BE2C (cell line): ENCODE measurements around the gene DCAF17.

Experiments
- DNase-seq: peaks from one replicate; pipeline ENCODE4 v3.0.0-alpha.2; 2020
- H3K27me3 ChIP-seq: fragments of 250-450 bp; sonication (Bioruptor Pico); 2 replicates; pipeline ENCODE4 v1.5.1; 2020; ENCODE audit warnings: mild to moderate bottlenecking
- H3K36me3 ChIP-seq: fragments of 250-450 bp; sonication (Bioruptor Pico); 2 replicates; pipeline ENCODE4 v1.5.1; 2020; ENCODE audit warnings: mild to moderate bottlenecking
- H3K4me1 ChIP-seq: fragments of 250-450 bp; sonication (Bioruptor Pico); 2 replicates; pipeline ENCODE4 v1.5.1; 2020
- H3K4me3 ChIP-seq: 2 replicates; pipeline ENCODE4 v1.5.1; 2011; ENCODE audit warnings: low read depth, low read length
- H3K9me3 ChIP-seq: fragments of 250-450 bp; sonication (Bioruptor Pico); 2 replicates; pipeline ENCODE4 v1.5.1; 2020
- TF ChIP-seq, protein P1 (sequence below): IDR thresholded peaks from 2 replicates; pipeline ENCODE4 v1.5.1; 2012; ENCODE audit warnings: mild to moderate bottlenecking, low read depth, low read length

Gene DCAF17

DNA sequence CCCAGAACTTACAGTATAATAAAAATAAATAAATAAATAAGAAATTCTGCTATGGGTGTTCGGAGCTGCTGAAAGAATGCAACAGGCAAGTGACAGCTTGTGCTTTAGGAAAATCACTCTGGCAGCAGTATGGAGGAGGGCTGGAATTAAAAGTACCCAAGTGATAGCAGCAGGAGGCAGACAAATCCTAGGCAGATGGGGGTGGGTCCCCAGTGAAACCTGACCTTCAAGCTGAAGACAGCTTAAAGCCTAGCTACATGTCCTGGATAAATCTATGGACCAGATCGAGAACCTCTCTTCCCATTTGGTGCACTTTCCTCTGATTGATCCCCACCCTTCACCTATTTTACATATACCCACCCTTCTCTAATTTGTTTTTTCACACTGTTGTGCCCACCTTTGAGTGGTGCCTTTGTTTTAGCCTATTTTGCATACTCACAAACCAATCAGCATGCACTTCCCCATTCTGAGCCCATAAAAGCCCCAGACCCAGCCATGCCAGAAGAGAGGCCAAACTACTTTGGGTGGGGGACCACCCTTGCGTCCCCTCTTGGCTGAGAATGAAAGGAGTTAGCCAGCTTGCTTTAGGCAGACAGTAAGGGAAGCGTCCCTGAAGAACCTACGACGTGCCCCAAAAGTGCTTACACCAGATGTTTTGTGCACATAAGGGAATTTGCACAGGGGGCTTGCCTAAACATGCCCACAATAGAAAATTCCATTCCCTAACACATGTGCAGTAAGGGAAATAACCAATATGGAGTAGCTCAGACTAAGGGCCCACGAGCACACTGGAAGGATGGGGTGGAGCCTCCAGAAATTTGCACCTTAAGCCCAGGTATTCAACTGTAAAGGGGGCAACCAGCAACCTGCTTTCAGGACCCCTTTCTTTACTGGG is 3.3 kb upstream of the DCAF17 start:
- H3K27me3 ChIP-seq = no peaks in the 10 kb centered on the region
- H3K4me1 ChIP-seq = no peaks in the 10 kb centered on the region
- TF ChIP-seq, protein P1, sequence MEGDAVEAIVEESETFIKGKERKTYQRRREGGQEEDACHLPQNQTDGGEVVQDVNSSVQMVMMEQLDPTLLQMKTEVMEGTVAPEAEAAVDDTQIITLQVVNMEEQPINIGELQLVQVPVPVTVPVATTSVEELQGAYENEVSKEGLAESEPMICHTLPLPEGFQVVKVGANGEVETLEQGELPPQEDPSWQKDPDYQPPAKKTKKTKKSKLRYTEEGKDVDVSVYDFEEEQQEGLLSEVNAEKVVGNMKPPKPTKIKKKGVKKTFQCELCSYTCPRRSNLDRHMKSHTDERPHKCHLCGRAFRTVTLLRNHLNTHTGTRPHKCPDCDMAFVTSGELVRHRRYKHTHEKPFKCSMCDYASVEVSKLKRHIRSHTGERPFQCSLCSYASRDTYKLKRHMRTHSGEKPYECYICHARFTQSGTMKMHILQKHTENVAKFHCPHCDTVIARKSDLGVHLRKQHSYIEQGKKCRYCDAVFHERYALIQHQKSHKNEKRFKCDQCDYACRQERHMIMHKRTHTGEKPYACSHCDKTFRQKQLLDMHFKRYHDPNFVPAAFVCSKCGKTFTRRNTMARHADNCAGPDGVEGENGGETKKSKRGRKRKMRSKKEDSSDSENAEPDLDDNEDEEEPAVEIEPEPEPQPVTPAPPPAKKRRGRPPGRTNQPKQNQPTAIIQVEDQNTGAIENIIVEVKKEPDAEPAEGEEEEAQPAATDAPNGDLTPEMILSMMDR = no peak
- no peaks in the 10 kb centered on the region for H3K9me3 ChIP-seq
- no peak overlapping the region for H3K4me3 ChIP-seq
- no peaks in the 10 kb centered on the region; the same call in 1 of the 2 replicates for H3K36me3 ChIP-seq
- no peak for DNase-seq

DNA sequence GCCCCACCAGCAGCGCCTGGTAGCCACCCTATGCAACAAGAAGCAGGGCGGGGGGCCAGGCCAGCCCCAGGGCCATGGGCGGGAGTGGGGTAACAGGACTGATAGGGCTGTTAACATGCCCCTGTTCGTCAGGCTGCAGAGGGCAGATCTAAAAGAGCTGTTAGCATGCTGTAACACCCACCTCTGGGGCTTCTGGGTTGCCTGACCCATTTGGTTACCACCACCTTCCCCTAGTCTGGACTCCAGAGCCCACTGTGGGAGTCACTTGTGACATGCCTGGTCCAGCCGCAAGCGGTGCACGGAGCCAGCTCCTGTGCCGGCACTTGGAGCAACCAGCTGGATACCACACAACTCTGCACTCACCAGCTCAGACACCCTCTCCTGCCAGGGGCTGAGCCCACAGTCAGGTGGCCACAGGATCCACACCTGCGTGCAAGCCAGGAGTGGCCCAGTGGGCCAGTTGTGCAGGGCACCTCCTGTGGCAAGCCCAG is 2.3 kb upstream of the DCAF17 start:
- TF ChIP-seq, protein P1 = no peak
- H3K4me1 ChIP-seq = no peaks in the 10 kb centered on the region
- no peaks in the 10 kb centered on the region for H3K27me3 ChIP-seq
- H3K4me3 ChIP-seq = no peak overlapping the region
- no peaks in the 10 kb centered on the region for H3K9me3 ChIP-seq
- H3K36me3 ChIP-seq = no peaks in the 10 kb centered on the region; the same call in 1 of the 2 replicates
- DNase-seq = no peak

DNA sequence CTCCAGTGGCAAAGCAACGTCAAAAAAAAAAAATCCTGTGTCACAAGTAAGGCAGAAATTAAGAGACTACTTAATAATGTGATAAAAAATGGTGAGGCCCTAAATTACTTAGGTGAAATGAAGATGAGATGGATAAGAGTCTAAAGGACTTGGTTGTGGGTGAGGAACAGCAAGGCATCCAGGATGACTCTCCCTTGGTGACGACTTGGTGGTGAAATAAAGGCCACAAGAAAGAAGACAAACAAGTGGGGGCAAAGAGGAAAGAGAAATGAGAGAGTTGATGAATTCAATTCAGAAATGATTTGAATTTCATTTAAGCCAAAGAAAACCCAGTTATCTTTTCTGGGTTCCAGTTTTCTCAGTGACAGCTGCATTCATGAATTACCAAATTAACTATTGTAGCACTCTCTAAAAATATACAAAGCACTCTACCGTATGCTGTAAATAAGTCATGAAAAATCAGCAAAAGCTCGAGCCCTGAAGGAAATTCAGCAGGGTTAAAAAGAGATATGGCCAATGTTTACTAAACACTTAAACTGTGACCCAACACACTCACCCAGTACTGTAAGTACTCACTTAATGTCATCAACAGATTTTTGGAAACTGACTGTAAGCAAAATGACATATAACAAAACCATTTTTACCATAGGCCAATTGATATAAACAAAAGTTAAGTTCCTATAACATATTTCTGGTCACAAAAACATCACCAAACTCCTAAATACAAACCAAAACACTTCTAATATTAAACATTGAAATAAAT is 1.6 kb upstream of the DCAF17 start:
- DNase-seq = no peak
- Histone ChIP-seq H3K36me3 (no peaks in the 10 kb centered on the region; the same call in 1 of the 2 replicates), H3K4me3 (peak overlapping the region; percentile 64; the same call in 1 of the 2 replicates), H3K9me3 (no peaks in the 10 kb centered on the region), H3K4me1 (no peaks in the 10 kb centered on the region), H3K27me3 (no peaks in the 10 kb centered on the region)
- TF ChIP-seq, protein P1 = no peak

DNA sequence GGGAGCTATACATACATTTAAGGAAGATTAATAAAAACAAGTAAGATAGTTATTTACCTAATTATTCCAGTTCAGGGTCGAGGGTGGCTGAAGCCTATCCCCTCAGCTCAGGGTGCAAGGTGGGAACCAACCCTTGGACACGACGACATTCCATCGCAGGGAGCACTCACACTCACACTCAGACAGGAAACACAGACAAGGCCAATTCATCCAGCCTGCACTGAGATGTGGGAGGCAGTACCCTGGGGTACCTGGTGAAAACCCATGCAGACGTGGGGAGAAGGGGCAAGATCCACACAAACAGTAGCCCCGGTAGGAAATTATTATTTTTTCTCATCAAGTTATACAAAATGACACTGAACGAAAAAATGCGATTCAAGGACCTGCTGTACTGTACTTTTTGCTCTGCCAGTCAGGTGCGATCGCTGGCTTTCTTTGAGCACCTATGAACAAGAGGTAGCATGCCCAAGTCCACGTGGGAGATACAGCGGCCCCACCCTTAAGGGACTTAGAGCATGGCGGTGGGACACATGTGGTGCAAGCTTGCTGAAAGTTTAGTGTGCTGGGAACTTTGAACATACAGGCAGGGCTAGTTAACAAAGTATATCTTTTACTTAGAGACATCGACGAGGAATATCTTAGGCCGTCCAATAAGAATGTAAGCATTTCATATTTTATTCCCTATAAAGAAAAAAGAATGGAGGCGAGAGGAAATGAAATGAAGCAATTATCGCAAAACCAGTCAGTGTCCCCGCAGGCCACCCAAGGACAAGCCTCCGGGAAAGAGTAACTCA is 860 bp upstream of the DCAF17 start:
- Histone ChIP-seq H3K4me1 (no peaks in the 10 kb centered on the region), H3K27me3 (no peaks in the 10 kb centered on the region), H3K4me3 (peak overlapping the region; percentile 64), H3K36me3 (no peaks in the 10 kb centered on the region; the same call in 1 of the 2 replicates), H3K9me3 (no peaks in the 10 kb centered on the region)
- peak; percentile 24 for DNase-seq
- TF ChIP-seq, protein P1 = no peak

DNA sequence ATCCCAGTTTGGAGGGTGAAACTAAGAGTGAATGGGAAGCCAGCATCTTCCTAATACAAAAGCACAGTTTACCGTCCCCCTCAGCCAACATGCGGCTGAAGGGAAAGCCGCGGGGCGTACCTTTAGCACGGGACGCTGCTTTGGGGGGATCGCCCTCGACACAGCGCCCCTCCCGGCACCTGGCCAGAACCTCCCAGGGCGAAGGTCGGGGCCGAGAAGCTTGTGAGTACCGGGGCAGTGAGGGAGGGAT is 338 bp upstream of the DCAF17 start, which contains the start of gene METTL8:
TSS of gene METTL8 (minus strand) at position 228 of the 250 bp plus-strand sequence. CDS start 41,805 bp downstream, outside the sequence.
- Histone ChIP-seq H3K36me3 (no peaks in the 10 kb centered on the region; the same call in 1 of the 2 replicates), H3K4me3 (peak within 1 kb of the TSS; percentile 64), H3K4me1 (no peaks in the 10 kb centered on the region), H3K9me3 (no peaks in the 10 kb centered on the region), H3K27me3 (no peaks in the 10 kb centered on the region)
- no peak for DNase-seq
- TF ChIP-seq, protein P1 = no peak; the same call in 1 of the 2 replicates
